H1 (cell line): Measurements from ENCODE around the gene C22orf42. TPM values are rescaled to one million over a fixed set of nuclear protein-coding genes. Genes with fewer than 3 reads are reported as not detected.
A peak's percentile ranks its signal among the peaks of the same experiment; 100 is the strongest.

Experiments
- CTCF ChIA-PET: fragments of 300-600 bp; sonication (Branson Sonifier 250); formaldehyde crosslinking; loops from one replicate; lab custom pipeline; 2021; ENCODE audit not compliant: partially characterized antibody; lab: Charles Lee
- POLR2A ChIA-PET: fragments of 300-600 bp; sonication (Branson Sonifier 250); formaldehyde crosslinking; loops from one replicate; lab custom pipeline; 2021; ENCODE audit warnings: inconsistent platforms; ENCODE audit not compliant: partially characterized antibody; lab: Charles Lee
- DNase-seq, 2 experiments: peaks; one replicate each; pipeline versions ENCODE4 v3.0.0 to v3.0.0-alpha.2; 2010 to 2022; ENCODE audit warnings: low spot score in 2 of 2, low read depth in 1 of 2, mixed read lengths in 1 of 2
- FAIRE-seq: peaks from 2 replicates; lab custom pipeline; 2011; peaks lifted over from hg19 to GRCh38; lab: Jason Lieb, UNC
- H2AFZ ChIP-seq: 2 replicates; pipeline ENCODE4 v1.8.1; 2012; ENCODE audit warnings: low read length, inconsistent platforms
- H2AK5ac ChIP-seq: 2 replicates; pipeline ENCODE4 v1.6.1; 2013; ENCODE audit warnings: low read depth, low read length
- H2BK120ac ChIP-seq: replicated peaks from 2 replicates; pipeline ENCODE3; 2013; ENCODE audit warnings: low read depth, low read length, inconsistent platforms
- H2BK12ac ChIP-seq: 2 replicates; pipeline ENCODE4 v1.6.1; 2013; ENCODE audit warnings: low read depth, low read length
- H2BK15ac ChIP-seq: 2 replicates; pipeline ENCODE4 v1.6.1; 2013; ENCODE audit warnings: low read length
- H2BK20ac ChIP-seq: 2 replicates; pipeline ENCODE4 v1.6.1; 2013; ENCODE audit warnings: low read length
- H2BK5ac ChIP-seq: 2 replicates; pipeline ENCODE4 v1.6.1; 2013; ENCODE audit warnings: low read depth, low read length
- H3K14ac ChIP-seq: 2 replicates; pipeline ENCODE4 v1.6.1; 2013; ENCODE audit warnings: inconsistent platforms; ENCODE audit not compliant: insufficient read length
- H3K18ac ChIP-seq: 2 replicates; pipeline ENCODE4 v1.6.1; 2013; ENCODE audit warnings: low read length; ENCODE audit errors: extremely low read depth
- H3K23ac ChIP-seq: 2 replicates; pipeline ENCODE4 v1.6.1; 2013; ENCODE audit warnings: inconsistent platforms; ENCODE audit not compliant: insufficient read length
- H3K23me2 ChIP-seq: 2 replicates; pipeline ENCODE4 v1.6.1; 2013; ENCODE audit warnings: low read depth, low read length
- H3K27ac ChIP-seq: 2 replicates; pipeline ENCODE4 v1.6.1; 2011; ENCODE audit warnings: low read depth, low read length, inconsistent platforms
- H3K27me3 ChIP-seq, 4 experiments: replicated peaks in 1 of 4; 1 replicate in 1 of 4; 2 replicates in 3 of 4; pipeline versions ENCODE4 v1.6.1 to v1.8.1; 2011 to 2013; ENCODE audit warnings: low read length in 3 of 4, mild to moderate bottlenecking in 3 of 4, inconsistent platforms in 2 of 4, mixed read lengths in 2 of 4, moderate library complexity in 1 of 4; ENCODE audit not compliant: control insufficient read depth in 3 of 4, insufficient read depth in 3 of 4; ENCODE audit errors: extremely low read depth in 1 of 4
- H3K36me3 ChIP-seq, 4 experiments: 2 replicates each; pipeline versions ENCODE4 v1.6.1 to v1.8.1; 2011 to 2013; ENCODE audit warnings: mild to moderate bottlenecking in 4 of 4, low read length in 3 of 4, moderate library complexity in 2 of 4, control low read depth in 1 of 4, inconsistent platforms in 1 of 4; ENCODE audit not compliant: insufficient read depth in 4 of 4, control insufficient read depth in 2 of 4
- H3K4ac ChIP-seq: replicated peaks from 2 replicates; pipeline ENCODE3; 2013; ENCODE audit warnings: low read length, low read depth, mixed read lengths, inconsistent platforms; ENCODE audit not compliant: insufficient read length
- H3K4me1 ChIP-seq, 4 experiments: replicated peaks in 1 of 4; 1 replicate in 1 of 4; 2 replicates in 3 of 4; pipeline versions ENCODE4 v1.6.1 to v1.8.1; 2011 to 2013; ENCODE audit warnings: low read length in 3 of 4, inconsistent platforms in 2 of 4, mixed read lengths in 1 of 4; ENCODE audit not compliant: insufficient read depth in 4 of 4, control insufficient read depth in 3 of 4
- H3K4me2 ChIP-seq, 2 experiments: 2 replicates each; pipeline versions ENCODE4 v1.6.1 to v1.8.1; 2011 to 2013; ENCODE audit warnings: low read depth in 2 of 2, low read length in 2 of 2, control low read depth in 1 of 2, inconsistent platforms in 1 of 2, mild to moderate bottlenecking in 1 of 2; ENCODE audit not compliant: insufficient read depth in 1 of 2
- H3K4me3 ChIP-seq, 4 experiments: fragments of 200-600, 300-600 bp in 1 of 4; sonication (generic), shearing (Covaris generic), sonication (Bioruptor Twin) in 1 of 4; 2 replicates each; pipeline versions ENCODE4 v1.5.1 to v1.8.1; 2011 to 2016; ENCODE audit warnings: low read length in 4 of 4, low read depth in 3 of 4, control low read depth in 2 of 4, inconsistent platforms in 2 of 4, mild to moderate bottlenecking in 2 of 4, mixed read lengths in 1 of 4, moderate library complexity in 1 of 4; ENCODE audit not compliant: insufficient read depth in 2 of 4; ENCODE audit errors: extremely low read depth in 1 of 4
- H3K56ac ChIP-seq: replicated peaks from 2 replicates; pipeline ENCODE3; 2013; ENCODE audit warnings: low read depth, mild to moderate bottlenecking, mixed read lengths, low read length, inconsistent platforms; ENCODE audit not compliant: insufficient read length
- H3K79me1 ChIP-seq: 2 replicates; pipeline ENCODE4 v1.6.1; 2013; ENCODE audit warnings: low read depth, low read length, control low read depth
- H3K79me2 ChIP-seq, 2 experiments: 2 replicates each; pipeline versions ENCODE4 v1.6.1 to v1.8.1; 2012 to 2013; ENCODE audit warnings: low read length in 2 of 2, mild to moderate bottlenecking in 2 of 2, inconsistent platforms in 1 of 2; ENCODE audit not compliant: insufficient read depth in 2 of 2, control insufficient read depth in 1 of 2
- H3K9ac ChIP-seq, 4 experiments: replicated peaks in 1 of 4; 1 replicate in 1 of 4; 2 replicates in 3 of 4; pipeline versions ENCODE4 v1.6.1 to v1.8.1; 2011 to 2013; ENCODE audit warnings: low read depth in 3 of 4, low read length in 3 of 4, control low read depth in 2 of 4, mild to moderate bottlenecking in 2 of 4, moderate library complexity in 2 of 4, inconsistent platforms in 1 of 4; ENCODE audit errors: extremely low read depth in 1 of 4
- H3K9me3 ChIP-seq, 2 experiments: 2 replicates each; pipeline versions ENCODE4 v1.6.1 to v1.8.1; 2012 to 2013; ENCODE audit warnings: mild to moderate bottlenecking in 2 of 2, moderate library complexity in 2 of 2, control low read depth in 1 of 2, inconsistent platforms in 1 of 2, low read depth in 1 of 2, low read length in 1 of 2, mixed read lengths in 1 of 2; ENCODE audit not compliant: insufficient read depth in 2 of 2
- H4K20me1 ChIP-seq, 2 experiments: replicated peaks in 1 of 2; 2 replicates each; pipeline versions ENCODE3 to v1.8.1; 2011 to 2013; ENCODE audit warnings: inconsistent platforms in 2 of 2, low read length in 2 of 2, mild to moderate bottlenecking in 1 of 2; ENCODE audit not compliant: insufficient read depth in 2 of 2, control insufficient read depth in 1 of 2
- H4K5ac ChIP-seq: 2 replicates; pipeline ENCODE4 v1.6.1; 2013; ENCODE audit warnings: low read length, low read depth, mixed read lengths, inconsistent platforms; ENCODE audit not compliant: insufficient read length
- H4K8ac ChIP-seq: 2 replicates; pipeline ENCODE4 v1.8.0; 2013; ENCODE audit warnings: mild to moderate bottlenecking, moderate library complexity, low read length, inconsistent platforms; ENCODE audit not compliant: insufficient read depth; ENCODE audit errors: extremely low read depth
- H4K91ac ChIP-seq: replicated peaks from 2 replicates; pipeline ENCODE3; 2013; ENCODE audit warnings: low read length, mixed read lengths, inconsistent platforms; ENCODE audit not compliant: insufficient read length
- CREB1 ChIP-seq: IDR thresholded peaks from 2 replicates; pipeline ENCODE4 v1.6.1; 2012; ENCODE audit warnings: inconsistent platforms
- EP300 ChIP-seq, 2 experiments: IDR thresholded peaks; 1 replicate in 1 of 2; 2 replicates in 1 of 2; pipeline ENCODE4 v1.6.1; 2011 to 2012; ENCODE audit warnings: low read depth in 2 of 2, low read length in 2 of 2, mild to moderate bottlenecking in 2 of 2, borderline replicate concordance in 1 of 2, inconsistent platforms in 1 of 2, moderate library complexity in 1 of 2
- KDM4A ChIP-seq: IDR thresholded peaks from one replicate; pipeline ENCODE4 v1.7.1; 2012; ENCODE audit warnings: low read depth, mild to moderate bottlenecking, moderate library complexity, low read length, inconsistent platforms; ENCODE audit not compliant: severe bottlenecking
- RAD21 ChIP-seq, 2 experiments: IDR thresholded peaks in 1 of 2; conservative IDR thresholded peaks in 1 of 2; 2 replicates each; pipeline ENCODE4 v1.6.1; 2011; ENCODE audit warnings: low read depth in 2 of 2, low read length in 2 of 2, improper control_type of control experiment in 1 of 2, inconsistent platforms in 1 of 2, mild to moderate bottlenecking in 1 of 2, moderate library complexity in 1 of 2
- SRF ChIP-seq: IDR thresholded peaks from 2 replicates; pipeline ENCODE4 v1.6.1; 2011; ENCODE audit warnings: mild to moderate bottlenecking, low read depth, low read length, moderate library complexity
- TCF12 ChIP-seq: IDR thresholded peaks from 2 replicates; pipeline ENCODE4 v1.6.1; 2011; ENCODE audit warnings: low read depth, mild to moderate bottlenecking, low read length
- TEAD4 ChIP-seq: IDR thresholded peaks from 2 replicates; pipeline ENCODE4 v1.6.1; 2012; ENCODE audit warnings: low read depth, low read length, inconsistent platforms, mixed read lengths
- USF2 ChIP-seq: IDR thresholded peaks from 2 replicates; pipeline ENCODE4 v1.6.1; 2011; ENCODE audit warnings: low read length, improper control_type of control experiment
- WGBS, 2 experiments: shearing (Covaris generic) in 1 of 2; methylation state at CpG; one replicate each; pipeline versions ENCODE4 v1.1.6 to v1.1.7; 2013 to 2015; ENCODE audit warnings: low lambda C conversion rate in 2 of 2, mixed read lengths in 2 of 2, inconsistent platforms in 1 of 2, low coverage in 1 of 2, missing lambda C conversion rate in 1 of 2; ENCODE audit not compliant: insufficient replicate concordance in 2 of 2, insufficient coverage in 1 of 2, insufficient read length in 1 of 2; ENCODE audit errors: extremely low coverage in 1 of 2, missing lambda C conversion rate in 1 of 2; 5-methylcytosine and 5-hydroxymethylcytosine counted together
- polyA plus RNA-seq, 7 experiments: library from polyadenylated mRNA; depleted of rRNA in 3 of 7; stranded (reverse) in 5 of 7; unstranded in 2 of 7; fragments of >200 nt in 5 of 7; fragments of 200-250 nt in 2 of 7; gene quantifications; 1 replicate in 5 of 7; 2 replicates in 1 of 7; 4 replicates in 1 of 7; pipeline versions ENCODE4 v1.2.1 to v1.2.3, GENCODE V29; 2011 to 2013; ENCODE audit warnings: missing spikeins in 2 of 7, mixed read lengths in 2 of 7
- total RNA-seq: library from RNA; stranded (reverse); fragmentation: NEBNext Ultra II Directional; extraction: Animal tissue kit (Norgen Biotek cat#: 25700); gene quantifications from 2 replicates; pipeline ENCODE4 v1.2.1, GENCODE V29; 2021
- TF ChIP-seq, protein P1 (sequence below), 3 experiments: IDR thresholded peaks; 1 replicate in 2 of 3; 2 replicates in 1 of 3; pipeline versions ENCODE4 v1.5.1 to v1.6.1; 2011; ENCODE audit warnings: low read length in 3 of 3, mild to moderate bottlenecking in 3 of 3, inconsistent platforms in 2 of 3, low read depth in 1 of 3, moderate library complexity in 1 of 3; ENCODE audit not compliant: insufficient read depth in 1 of 3; ENCODE audit errors: control extremely low read depth in 1 of 3

The C22orf42 gene
- total and polyA plus RNA-seq, 2 of the 8 experiments (the other 6 are each of a cell fraction or from before 2014, with no cell fraction given): 0.50 TPM; not detected in 1

- no peak overlapping the region for H4K91ac ChIP-seq
- no peak overlapping the region for H4K8ac ChIP-seq
- no peak overlapping the region for H2BK20ac ChIP-seq
- H2BK5ac ChIP-seq: no peak overlapping the region
- peak overlapping the region; percentile 70 for H3K4ac ChIP-seq
- H4K20me1 ChIP-seq: peaks cover 0 to 4% of the 10 kb centered on the region in 2 experiments
- no peaks in the 10 kb centered on the region for H3K36me3 ChIP-seq
- CTCF ChIA-PET: interaction anchor here (0.7 to 3.8 kb wide), 13 partner anchors 13 to 247 kb away, joined by 3 to 22 read pairs (median 3); partner anchors contain the start of gene RTCB
- H2BK120ac ChIP-seq: no peak overlapping the region
- H3K56ac ChIP-seq: no peak overlapping the region
- H2BK12ac ChIP-seq: no peak overlapping the region
- H2BK15ac ChIP-seq: no peak overlapping the region
- no peak overlapping the region for H3K23ac ChIP-seq
- no peak overlapping the region for H2AFZ ChIP-seq
- H3K79me2 ChIP-seq: no peaks in the 10 kb centered on the region
- no peaks in the 10 kb centered on the region for H3K9me3 ChIP-seq
- H3K27me3 ChIP-seq: peaks cover 14 to 34% (median 29%) of the 10 kb centered on the region in 4 experiments
- DNase-seq (no peak), FAIRE-seq (no peak)
- POLR2A ChIA-PET: interaction anchor here (1.1 kb wide), 1 partner anchor 50 kb away, joined by 4 read pairs; no protein-coding TSS in a partner anchor
- no peaks in the 10 kb centered on the region for H3K79me1 ChIP-seq
- H3K4me1 ChIP-seq: peaks cover 0 to 24% (median 16%) of the 10 kb centered on the region in 4 experiments; a peak in 5 of 7 replicates
- H3K4me3 ChIP-seq: no peak overlapping the region
- H3K9ac ChIP-seq: no peak overlapping the region
- 89% methylated on average over 4 of the region's 4 CpGs; no CpG with 5 or more reads in 1 of the 2 experiments for WGBS, 2 experiments
- H4K5ac ChIP-seq: no peak overlapping the region
- no peak overlapping the region for H3K14ac ChIP-seq
- no peak overlapping the region for H3K4me2 ChIP-seq
- no peak overlapping the region for H2AK5ac ChIP-seq
- no peak overlapping the region; the same call in 1 of the 2 replicates for H3K18ac ChIP-seq
- no peak overlapping the region for H3K27ac ChIP-seq
- H3K23me2 ChIP-seq: peaks cover 19% of the 10 kb centered on the region
- TF ChIP-seq CREB1 (no peak), SRF (no peak), USF2 (no peak), KDM4A (no peak), TCF12 (no peak), TEAD4 (no peak), EP300 (IDR thresholded peaks at IDR 0.05; ENCODE audit: borderline replicate concordance in 1 of 2, low read depth in 2 of 2, low read length in 2 of 2) (no peak), RAD21 (IDR thresholded peaks at IDR 0.05 in 1 of 2, conservative IDR thresholded peaks at IDR 0.05 in 1 of 2; ENCODE audit: low read depth in 2 of 2, low read length in 2 of 2) (no peak)
- TF ChIP-seq, protein P1, sequence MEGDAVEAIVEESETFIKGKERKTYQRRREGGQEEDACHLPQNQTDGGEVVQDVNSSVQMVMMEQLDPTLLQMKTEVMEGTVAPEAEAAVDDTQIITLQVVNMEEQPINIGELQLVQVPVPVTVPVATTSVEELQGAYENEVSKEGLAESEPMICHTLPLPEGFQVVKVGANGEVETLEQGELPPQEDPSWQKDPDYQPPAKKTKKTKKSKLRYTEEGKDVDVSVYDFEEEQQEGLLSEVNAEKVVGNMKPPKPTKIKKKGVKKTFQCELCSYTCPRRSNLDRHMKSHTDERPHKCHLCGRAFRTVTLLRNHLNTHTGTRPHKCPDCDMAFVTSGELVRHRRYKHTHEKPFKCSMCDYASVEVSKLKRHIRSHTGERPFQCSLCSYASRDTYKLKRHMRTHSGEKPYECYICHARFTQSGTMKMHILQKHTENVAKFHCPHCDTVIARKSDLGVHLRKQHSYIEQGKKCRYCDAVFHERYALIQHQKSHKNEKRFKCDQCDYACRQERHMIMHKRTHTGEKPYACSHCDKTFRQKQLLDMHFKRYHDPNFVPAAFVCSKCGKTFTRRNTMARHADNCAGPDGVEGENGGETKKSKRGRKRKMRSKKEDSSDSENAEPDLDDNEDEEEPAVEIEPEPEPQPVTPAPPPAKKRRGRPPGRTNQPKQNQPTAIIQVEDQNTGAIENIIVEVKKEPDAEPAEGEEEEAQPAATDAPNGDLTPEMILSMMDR (IDR thresholded peaks at IDR 0.05; ENCODE audit: control extremely low read depth in 1 of 3, insufficient read depth in 1 of 3, low read depth in 1 of 3, low read length in 3 of 3): no peak
Observed at GRCh38 chr22:32207971-32208480, 48.9 kb upstream of the C22orf42 start.
